Gastrocnemius medialis (tissue), 4 donors: ENCODE data around the gene C1QTNF3.

ENCODE experiments used
- CTCF ChIP-seq, 5 experiments: fragments of 450-650 bp in 3 of 5; fragments of 200-600 bp in 2 of 5; sonication (generic) in 2 of 5; IDR thresholded peaks in 4 of 5; conservative IDR thresholded peaks in 1 of 5; 1 replicate in 4 of 5; 2 replicates in 1 of 5; pipeline ENCODE4 v1.5.1; 2016 to 2019; ENCODE audit warnings: antibody characterized with exemption in 5 of 5, mild to moderate bottlenecking in 3 of 5, moderate library complexity in 3 of 5
- POLR2A ChIP-seq, 2 donors: fragments of 450-650 bp; IDR thresholded peaks; one replicate each; pipeline ENCODE4 v1.6.1; 2017; ENCODE audit warnings: antibody characterized with exemption in 2 of 2, mild to moderate bottlenecking in 2 of 2, moderate library complexity in 2 of 2

- TF ChIP-seq CTCF (IDR thresholded peaks at IDR 0.05 in 4 of 5, conservative IDR thresholded peaks at IDR 0.05 in 1 of 5) (no peak), POLR2A (IDR thresholded peaks at IDR 0.05) (no peak)
Observed at GRCh38 chr5:33984178-33984577, 58.8 kb downstream of the C1QTNF3 start.
